ENCODE results near the gene FIBP. TPM values are rescaled to one million over a fixed set of nuclear protein-coding genes. Genes with fewer than 3 reads are reported as not detected.

Gene FIBP
- total and polyA plus RNA-seq, 2 of the 8 experiments (the other 6 are each of a cell fraction or from before 2014, with no cell fraction given): 74.3 to 173 TPM

GRCh38 chr11:65888163-65888814, at the start of gene FIBP (continued):
- TF ChIP-seq NANOG (IDR thresholded peaks at IDR 0.05; ENCODE audit: insufficient read depth, low read depth, low read length, poor library complexity, severe bottlenecking) (no peak), RAD21 (IDR thresholded peaks at IDR 0.05 in 1 of 2, conservative IDR thresholded peaks at IDR 0.05 in 1 of 2; ENCODE audit: low read depth in 2 of 2, low read length in 2 of 2) (peak; percentile 42 to 64), RBBP5 (IDR thresholded peaks at IDR 0.05; ENCODE audit: borderline replicate concordance, low read depth, low read length) (peak; percentile 65; the same call in 1 of the 2 replicates)
